Measurements from ENCODE around the gene NR3C2.
"Not testable (repeated sequence)": the region's sequence is repeated elsewhere in the genome, so short reads cannot be mapped to it uniquely, and the experiment has no call there.

The NR3C2 gene

GRCh38 chr4:148364525-148364924, 77.7 kb downstream of the NR3C2 start:
- no peak for DNase-seq

GRCh38 chr4:148359769-148360168, 82.4 kb downstream of the NR3C2 start:
- DNase-seq: no peak

- DNase-seq: no peak
Observed at GRCh38 chr4:148355442-148356123, 86.6 kb downstream of the NR3C2 start.

- no peak for DNase-seq
Observed at GRCh38 chr4:148354186-148354585, 88.0 kb downstream of the NR3C2 start.

GRCh38 chr4:148353571-148353970, 88.6 kb downstream of the NR3C2 start:
- DNase-seq: no peak

GRCh38 chr4:148349153-148349552, 93.1 kb downstream of the NR3C2 start:
- no peak for DNase-seq

- no peak for DNase-seq
Observed at GRCh38 chr4:148346657-148347056, 95.6 kb downstream of the NR3C2 start.

- no peak for DNase-seq
Observed at GRCh38 chr4:148345509-148345908, 96.7 kb downstream of the NR3C2 start.

GRCh38 chr4:148344941-148345340, 97.3 kb downstream of the NR3C2 start:
- no peak for DNase-seq

GRCh38 chr4:148344352-148344751, 97.9 kb downstream of the NR3C2 start:
- DNase-seq: no peak

GRCh38 chr4:148341980-148342800, 100.0 kb downstream of the NR3C2 start:
- no peak for DNase-seq

- DNase-seq: no peak
Observed at GRCh38 chr4:148335133-148335532, 107.1 kb downstream of the NR3C2 start.

GRCh38 chr4:148333265-148333664, 108.9 kb downstream of the NR3C2 start:
- no peak for DNase-seq

- DNase-seq: no peak
Observed at GRCh38 chr4:148332486-148332885, 109.7 kb downstream of the NR3C2 start.

- no peak for DNase-seq
Observed at GRCh38 chr4:148330724-148331123, 111.5 kb downstream of the NR3C2 start.

- DNase-seq: no peak
Observed at GRCh38 chr4:148330161-148330560, 112.1 kb downstream of the NR3C2 start.

- DNase-seq: no peak
Observed at GRCh38 chr4:148329751-148330150, 112.5 kb downstream of the NR3C2 start.

- no peak for DNase-seq
Observed at GRCh38 chr4:148327683-148328082, 114.5 kb downstream of the NR3C2 start.

GRCh38 chr4:148323316-148323715, 118.9 kb downstream of the NR3C2 start:
- DNase-seq: not testable (repeated sequence)

- no peak for DNase-seq
Observed at GRCh38 chr4:148315049-148315448, 127.2 kb downstream of the NR3C2 start.

GRCh38 chr4:148312956-148313490, 129.2 kb downstream of the NR3C2 start:
- no peak for DNase-seq

GRCh38 chr4:148311526-148311925, 130.7 kb downstream of the NR3C2 start:
- no peak for DNase-seq

- no peak for DNase-seq
Observed at GRCh38 chr4:148310756-148311155, 131.5 kb downstream of the NR3C2 start.

- DNase-seq: no peak
Observed at GRCh38 chr4:148305751-148306150, 136.5 kb downstream of the NR3C2 start.

Data from effector CD4-positive, alpha-beta T cell (primary cell).